Mesenchymal stem cell (in vitro differentiated cells and primary cell): Measurements from ENCODE around the gene SLC23A1.

Experiments used
- DNase-seq: peaks from one replicate; pipeline ENCODE4 v3.0.0-alpha.2; 2013
- H2AFZ ChIP-seq: one replicate; pipeline ENCODE4 v1.6.1; 2013; ENCODE audit warnings: low read depth, mild to moderate bottlenecking, control low read depth, inconsistent platforms, low read length, moderate library complexity
- H2AK5ac ChIP-seq: 2 replicates; pipeline ENCODE4 v1.6.1; 2013; ENCODE audit warnings: low read length, moderate library complexity, mild to moderate bottlenecking, inconsistent platforms; ENCODE audit not compliant: severe bottlenecking
- H2BK120ac ChIP-seq: one replicate; pipeline ENCODE4 v1.6.1; 2013; ENCODE audit warnings: low read depth, mild to moderate bottlenecking, inconsistent platforms, low read length, moderate library complexity
- H2BK12ac ChIP-seq, 2 experiments: one replicate each; pipeline ENCODE4 v1.6.1; 2013; ENCODE audit warnings: inconsistent platforms in 2 of 2, low read length in 2 of 2, mild to moderate bottlenecking in 2 of 2, moderate library complexity in 2 of 2, control low read depth in 1 of 2
- H2BK15ac ChIP-seq: one replicate; pipeline ENCODE4 v1.6.1; 2013; ENCODE audit warnings: mild to moderate bottlenecking, low read depth, inconsistent platforms; ENCODE audit not compliant: poor library complexity, severe bottlenecking
- H2BK5ac ChIP-seq: 2 replicates; pipeline ENCODE4 v1.6.1; 2013; ENCODE audit warnings: low read depth, mild to moderate bottlenecking, low read length, control low read depth, inconsistent platforms; ENCODE audit not compliant: poor library complexity, severe bottlenecking
- H3K14ac ChIP-seq, 2 experiments: one replicate each; pipeline ENCODE4 v1.6.1; 2013; ENCODE audit warnings: inconsistent platforms in 2 of 2, low read length in 2 of 2, control low read depth in 1 of 2, mild to moderate bottlenecking in 1 of 2, moderate library complexity in 1 of 2
- H3K18ac ChIP-seq, 2 experiments: one replicate each; pipeline ENCODE4 v1.6.1; 2013; ENCODE audit warnings: inconsistent platforms in 2 of 2, low read length in 2 of 2, control low read depth in 1 of 2, low read depth in 1 of 2, mild to moderate bottlenecking in 1 of 2
- H3K23ac ChIP-seq, 2 experiments: one replicate each; pipeline ENCODE4 v1.6.1; 2013; ENCODE audit warnings: inconsistent platforms in 2 of 2, low read length in 2 of 2, mild to moderate bottlenecking in 2 of 2, moderate library complexity in 2 of 2, control low read depth in 1 of 2
- H3K27ac ChIP-seq: 2 replicates; pipeline ENCODE4 v1.5.1; 2013; ENCODE audit warnings: mild to moderate bottlenecking, moderate library complexity, low read length, control low read depth, inconsistent platforms; ENCODE audit not compliant: poor library complexity, severe bottlenecking
- H3K27me3 ChIP-seq, 2 experiments: 2 replicates each; pipeline versions ENCODE4 v1.6.1 to v1.7.0; 2013; ENCODE audit warnings: low read length in 2 of 2, mild to moderate bottlenecking in 2 of 2, moderate library complexity in 2 of 2, control low read depth in 1 of 2, inconsistent platforms in 1 of 2; ENCODE audit not compliant: control insufficient read depth in 1 of 2, insufficient read depth in 1 of 2
- H3K36me3 ChIP-seq, 2 experiments: 2 replicates each; pipeline versions ENCODE4 v1.6.1 to v1.7.0; 2013; ENCODE audit warnings: low read length in 2 of 2, control low read depth in 1 of 2, inconsistent platforms in 1 of 2, low read depth in 1 of 2, mild to moderate bottlenecking in 1 of 2; ENCODE audit not compliant: insufficient read depth in 2 of 2, control insufficient read depth in 1 of 2
- H3K4ac ChIP-seq, 2 experiments: one replicate each; pipeline ENCODE4 v1.6.1; 2013; ENCODE audit warnings: inconsistent platforms in 2 of 2, low read length in 2 of 2, mild to moderate bottlenecking in 2 of 2, moderate library complexity in 2 of 2, control low read depth in 1 of 2, low read depth in 1 of 2
- H3K4me1 ChIP-seq: 2 replicates; pipeline ENCODE4 v1.6.1; 2013; ENCODE audit warnings: low read depth, low read length, control low read depth; ENCODE audit not compliant: control insufficient read depth, insufficient read depth
- H3K4me2 ChIP-seq: 2 replicates; pipeline ENCODE4 v1.6.1; 2013; ENCODE audit warnings: low read length, mild to moderate bottlenecking, inconsistent platforms; ENCODE audit not compliant: poor library complexity, severe bottlenecking
- H3K4me3 ChIP-seq, 2 experiments: 2 replicates each; pipeline versions ENCODE4 v1.5.1 to v1.7.0; 2013; ENCODE audit warnings: low read length in 2 of 2, mild to moderate bottlenecking in 2 of 2, control low read depth in 1 of 2, low read depth in 1 of 2; ENCODE audit not compliant: insufficient read depth in 1 of 2
- H3K79me1 ChIP-seq: replicated peaks from 2 replicates; pipeline ENCODE4 v1.6.1; 2013; ENCODE audit warnings: mild to moderate bottlenecking, control low read depth, low read length, inconsistent platforms; ENCODE audit not compliant: poor library complexity, severe bottlenecking
- H3K9ac ChIP-seq: 2 replicates; pipeline ENCODE4 v1.7.0; 2013; ENCODE audit warnings: mild to moderate bottlenecking, low read length, moderate library complexity
- H3K9me3 ChIP-seq: 2 replicates; pipeline ENCODE4 v1.7.0; 2013; ENCODE audit warnings: mild to moderate bottlenecking, low read length; ENCODE audit not compliant: control insufficient read depth
- H4K8ac ChIP-seq: one replicate; pipeline ENCODE4 v1.6.1; 2013; ENCODE audit warnings: inconsistent platforms, mild to moderate bottlenecking, low read length, moderate library complexity
- H4K91ac ChIP-seq: one replicate; pipeline ENCODE4 v1.6.1; 2013; ENCODE audit warnings: mild to moderate bottlenecking, low read length, inconsistent platforms
- WGBS: methylation state at CpG from one replicate; pipeline ENCODE4 v1.1.7; 2013; ENCODE audit warnings: mixed read lengths; 5-methylcytosine and 5-hydroxymethylcytosine counted together

SLC23A1 gene

GRCh38 chr5:139378101-139378825 lies 4.8 kb downstream of the SLC23A1 start:
- 85% methylated on average over 47 of the region's 47 CpGs for WGBS
- Histone ChIP-seq H3K18ac (no peak overlapping the region), H2BK15ac (no peak overlapping the region), H3K14ac (no peak overlapping the region), H2BK120ac (no peak overlapping the region), H3K4ac (no peak overlapping the region), H3K27ac (no peak overlapping the region), H2BK12ac (no peak overlapping the region), H2BK5ac (no peak overlapping the region), H3K9ac (no peak overlapping the region), H3K36me3 (peaks cover 18 to 32% of the 10 kb centered on the region in 2 experiments), H3K4me1 (peaks cover 22% of the 10 kb centered on the region), H2AFZ (no peak overlapping the region), H3K27me3 (no peaks in the 10 kb centered on the region), H3K4me2 (no peak overlapping the region), H3K23ac (no peak overlapping the region), H4K8ac (no peak overlapping the region), H3K4me3 (no peak overlapping the region), H4K91ac (no peak overlapping the region), H2AK5ac (no peak overlapping the region), H3K9me3 (no peaks in the 10 kb centered on the region), H3K79me1 (no peaks in the 10 kb centered on the region)
- DNase-seq = no peak

- H3K27ac ChIP-seq = no peak overlapping the region
- H3K14ac ChIP-seq = no peak overlapping the region
- no peak overlapping the region for H4K91ac ChIP-seq
- H3K27me3 ChIP-seq = no peaks in the 10 kb centered on the region
- peaks cover 25 to 34% of the 10 kb centered on the region in 2 experiments for H3K36me3 ChIP-seq
- no peak overlapping the region for H2BK5ac ChIP-seq
- WGBS = 98% methylated on average over 3 of the region's 3 CpGs
- H2AK5ac ChIP-seq = no peak overlapping the region
- no peak overlapping the region for H3K18ac ChIP-seq
- no peak for DNase-seq
- no peak overlapping the region for H3K4me3 ChIP-seq
- no peak overlapping the region for H2BK120ac ChIP-seq
- H3K23ac ChIP-seq = no peak overlapping the region
- no peaks in the 10 kb centered on the region for H3K9me3 ChIP-seq
- H2AFZ ChIP-seq = no peak overlapping the region
- no peak overlapping the region for H3K4ac ChIP-seq
- H3K79me1 ChIP-seq = no peaks in the 10 kb centered on the region
- H3K4me2 ChIP-seq = no peak overlapping the region
- no peak overlapping the region for H3K9ac ChIP-seq
- no peak overlapping the region for H4K8ac ChIP-seq
- no peak overlapping the region for H2BK15ac ChIP-seq
- H2BK12ac ChIP-seq = no peak overlapping the region
- peaks cover 15% of the 10 kb centered on the region for H3K4me1 ChIP-seq
Observed at GRCh38 chr5:139377226-139377625, 5.9 kb downstream of the SLC23A1 start.

GRCh38 chr5:139376364-139376763 lies 6.7 kb downstream of the SLC23A1 start:
- Histone ChIP-seq H3K4ac (no peak overlapping the region), H3K36me3 (peaks cover 34 to 36% of the 10 kb centered on the region in 2 experiments), H3K18ac (no peak overlapping the region), H3K9ac (no peak overlapping the region), H2BK120ac (no peak overlapping the region), H3K79me1 (peaks cover 2% of the 10 kb centered on the region), H3K4me3 (no peak overlapping the region), H3K14ac (no peak overlapping the region), H3K4me1 (peaks cover 7% of the 10 kb centered on the region), H2AFZ (no peak overlapping the region), H3K23ac (no peak overlapping the region), H3K4me2 (no peak overlapping the region), H3K27ac (no peak overlapping the region), H2BK5ac (no peak overlapping the region), H2BK15ac (no peak overlapping the region), H4K8ac (no peak overlapping the region), H4K91ac (no peak overlapping the region), H2BK12ac (no peak overlapping the region), H2AK5ac (no peak overlapping the region), H3K27me3 (no peaks in the 10 kb centered on the region), H3K9me3 (no peaks in the 10 kb centered on the region)
- 86% methylated on average over 7 of the region's 7 CpGs for WGBS
- no peak for DNase-seq

- Histone ChIP-seq H3K4me3 (no peak overlapping the region), H3K27ac (no peak overlapping the region), H3K18ac (no peak overlapping the region), H2BK5ac (no peak overlapping the region), H3K9ac (no peak overlapping the region), H3K4me1 (peaks cover 2% of the 10 kb centered on the region), H2BK15ac (no peak overlapping the region), H2AFZ (no peak overlapping the region), H3K14ac (no peak overlapping the region), H4K8ac (no peak overlapping the region), H3K27me3 (no peaks in the 10 kb centered on the region), H3K4me2 (no peak overlapping the region), H4K91ac (no peak overlapping the region), H2BK120ac (no peak overlapping the region), H3K23ac (no peak overlapping the region), H3K79me1 (peaks cover 8% of the 10 kb centered on the region), H3K4ac (no peak overlapping the region), H3K9me3 (no peaks in the 10 kb centered on the region), H2AK5ac (no peak overlapping the region), H2BK12ac (no peak overlapping the region), H3K36me3 (peaks cover 45 to 47% of the 10 kb centered on the region in 2 experiments)
- no peak for DNase-seq
- WGBS = 100% methylated on average over 2 of the region's 2 CpGs
Observed at GRCh38 chr5:139374909-139375308, 8.2 kb downstream of the SLC23A1 start.
